IPS-11a (cell line): ENCODE measurements around the gene PRTFDC1.
"Not testable (repeated sequence)": the region's sequence is repeated elsewhere in the genome, so short reads cannot be mapped to it uniquely, and the experiment has no call there.

ENCODE experiments used
- H3K4me3 ChIP-seq: one replicate; pipeline ENCODE4 v1.5.1; 2013; ENCODE audit warnings: low read depth, low read length, control low read depth

Gene PRTFDC1

GRCh38 chr10:24935504-24936292 lies 16.7 kb downstream of the PRTFDC1 start:
- no peak overlapping the region for H3K4me3 ChIP-seq

- H3K4me3 ChIP-seq: no peak overlapping the region
These were observed 21.2 kb downstream of the PRTFDC1 start for GRCh38 chr10:24931236-24931635.

GRCh38 chr10:24930427-24930826 lies 22.0 kb downstream of the PRTFDC1 start:
- H3K4me3 ChIP-seq: no peak overlapping the region

- H3K4me3 ChIP-seq: no peak overlapping the region
These were observed 22.5 kb downstream of the PRTFDC1 start for GRCh38 chr10:24929904-24930303.

GRCh38 chr10:24929056-24929544 lies 23.3 kb downstream of the PRTFDC1 start:
- no peak overlapping the region for H3K4me3 ChIP-seq

- H3K4me3 ChIP-seq: no peak overlapping the region
These were observed 24.2 kb downstream of the PRTFDC1 start for GRCh38 chr10:24928163-24928562.

- H3K4me3 ChIP-seq: no peak overlapping the region
These were observed 25.8 kb downstream of the PRTFDC1 start for GRCh38 chr10:24926557-24926956.

GRCh38 chr10:24925799-24926198 lies 26.6 kb downstream of the PRTFDC1 start:
- H3K4me3 ChIP-seq: no peak overlapping the region

- H3K4me3 ChIP-seq: not testable (repeated sequence)
These were observed 27.9 kb downstream of the PRTFDC1 start for GRCh38 chr10:24924483-24924882.

- H3K4me3 ChIP-seq: not testable (repeated sequence)
These were observed 30.1 kb downstream of the PRTFDC1 start for GRCh38 chr10:24922222-24922868.

- no peak overlapping the region for H3K4me3 ChIP-seq
These were observed 31.2 kb downstream of the PRTFDC1 start for GRCh38 chr10:24920907-24921881.

- H3K4me3 ChIP-seq: not testable (repeated sequence)
These were observed 32.2 kb downstream of the PRTFDC1 start for GRCh38 chr10:24920192-24920591.

GRCh38 chr10:24919629-24920028 lies 32.8 kb downstream of the PRTFDC1 start:
- not testable (repeated sequence) for H3K4me3 ChIP-seq

GRCh38 chr10:24917979-24918378 lies 34.4 kb downstream of the PRTFDC1 start:
- H3K4me3 ChIP-seq: no peak overlapping the region

GRCh38 chr10:24917493-24917892 lies 34.9 kb downstream of the PRTFDC1 start:
- no peak overlapping the region for H3K4me3 ChIP-seq

- H3K4me3 ChIP-seq: no peak overlapping the region
These were observed 36.0 kb downstream of the PRTFDC1 start for GRCh38 chr10:24916365-24916764.

GRCh38 chr10:24915304-24915703 lies 37.1 kb downstream of the PRTFDC1 start:
- no peak overlapping the region for H3K4me3 ChIP-seq

- H3K4me3 ChIP-seq: no peak overlapping the region
These were observed 38.3 kb downstream of the PRTFDC1 start for GRCh38 chr10:24914148-24914547.

GRCh38 chr10:24912215-24912614 lies 40.2 kb downstream of the PRTFDC1 start:
- H3K4me3 ChIP-seq: no peak overlapping the region

- no peak overlapping the region for H3K4me3 ChIP-seq
These were observed 41.4 kb downstream of the PRTFDC1 start for GRCh38 chr10:24911029-24911428.

- H3K4me3 ChIP-seq: no peak overlapping the region
These were observed 41.8 kb downstream of the PRTFDC1 start for GRCh38 chr10:24910574-24910973.
